H9 (cell line): ENCODE measurements around the gene WNT3A. TPM values are rescaled to one million over a fixed set of nuclear protein-coding genes. Genes with fewer than 3 reads are reported as not detected.

ENCODE experiments used
- DNase-seq: peaks from one replicate; pipeline ENCODE4 v3.0.0-alpha.2; 2017
- H2AFZ ChIP-seq: one replicate; pipeline ENCODE4 v1.6.1; 2013; ENCODE audit warnings: mild to moderate bottlenecking, low read length, control low read depth, moderate library complexity
- H2AK5ac ChIP-seq: 2 replicates; pipeline ENCODE4 v1.6.1; 2013; ENCODE audit warnings: low read length, control low read depth, mixed read lengths; ENCODE audit not compliant: insufficient read length
- H2BK120ac ChIP-seq: one replicate; pipeline ENCODE4 v1.6.1; 2013; ENCODE audit warnings: low read depth, mild to moderate bottlenecking, low read length, control low read depth, inconsistent platforms; ENCODE audit not compliant: poor library complexity, severe bottlenecking
- H2BK12ac ChIP-seq: 2 replicates; pipeline ENCODE4 v1.6.1; 2013; ENCODE audit warnings: low read length, control low read depth, mixed read lengths, low read depth; ENCODE audit not compliant: insufficient read length
- H2BK15ac ChIP-seq: 2 replicates; pipeline ENCODE4 v1.6.1; 2013; ENCODE audit warnings: low read depth, low read length, control low read depth
- H2BK20ac ChIP-seq: one replicate; pipeline ENCODE4 v1.6.1; 2013; ENCODE audit warnings: low read depth, mild to moderate bottlenecking, low read length, control low read depth, inconsistent platforms; ENCODE audit not compliant: poor library complexity, severe bottlenecking
- H2BK5ac ChIP-seq: 2 replicates; pipeline ENCODE4 v1.6.1; 2013; ENCODE audit warnings: low read length, control low read depth, mixed read lengths; ENCODE audit not compliant: insufficient read length
- H3K14ac ChIP-seq: 2 replicates; pipeline ENCODE4 v1.6.1; 2013; ENCODE audit warnings: low read length, control low read depth; ENCODE audit not compliant: insufficient read depth
- H3K18ac ChIP-seq: 2 replicates; pipeline ENCODE4 v1.6.1; 2013; ENCODE audit warnings: low read depth, mild to moderate bottlenecking, mixed read lengths, low read length, control low read depth; ENCODE audit not compliant: insufficient read length
- H3K23ac ChIP-seq: 2 replicates; pipeline ENCODE4 v1.6.1; 2013; ENCODE audit warnings: low read length, control low read depth, mixed read lengths, low read depth; ENCODE audit not compliant: insufficient read length
- H3K23me2 ChIP-seq: 2 replicates; pipeline ENCODE4 v1.6.1; 2013; ENCODE audit warnings: low read depth, mild to moderate bottlenecking, mixed read lengths, low read length, control low read depth; ENCODE audit not compliant: insufficient read length, poor library complexity, severe bottlenecking
- H3K27ac ChIP-seq: 2 replicates; pipeline ENCODE4 v1.5.1; 2013; ENCODE audit warnings: low read length, control low read depth, mixed read lengths, low read depth; ENCODE audit not compliant: insufficient read length
- H3K27me3 ChIP-seq: 2 replicates; pipeline ENCODE4 v1.6.1; 2013; ENCODE audit warnings: low read length, control low read depth, inconsistent platforms; ENCODE audit not compliant: insufficient read depth
- H3K4ac ChIP-seq: 2 replicates; pipeline ENCODE4 v1.6.1; 2013; ENCODE audit warnings: low read depth, mild to moderate bottlenecking, control low read depth, inconsistent platforms, low read length, moderate library complexity
- H3K4me1 ChIP-seq: 2 replicates; pipeline ENCODE4 v1.6.1; 2013; ENCODE audit warnings: low read length, control low read depth, inconsistent platforms; ENCODE audit not compliant: insufficient read depth
- H3K4me2 ChIP-seq: 2 replicates; pipeline ENCODE4 v1.6.1; 2013; ENCODE audit warnings: low read length, control low read depth, mixed read lengths; ENCODE audit not compliant: insufficient read length, insufficient read depth
- H3K56ac ChIP-seq: 2 replicates; pipeline ENCODE4 v1.6.1; 2013; ENCODE audit warnings: low read depth, mild to moderate bottlenecking, mixed read lengths, low read length, control low read depth; ENCODE audit not compliant: insufficient read length
- H3K79me1 ChIP-seq: 2 replicates; pipeline ENCODE4 v1.6.1; 2013; ENCODE audit warnings: low read depth, mild to moderate bottlenecking, moderate library complexity, low read length, control low read depth, inconsistent platforms; ENCODE audit not compliant: insufficient read depth, poor library complexity, severe bottlenecking
- H3K79me2 ChIP-seq: 2 replicates; pipeline ENCODE4 v1.6.1; 2013; ENCODE audit warnings: low read length, control low read depth, inconsistent platforms; ENCODE audit not compliant: insufficient read depth
- H3K9ac ChIP-seq: 2 replicates; pipeline ENCODE4 v1.6.1; 2013; ENCODE audit warnings: low read length, control low read depth, mixed read lengths; ENCODE audit not compliant: insufficient read length; ENCODE audit errors: extremely low read depth
- H3K9me3 ChIP-seq: one replicate; pipeline ENCODE4 v1.6.1; 2013; ENCODE audit warnings: low read depth, low read length, inconsistent platforms; ENCODE audit not compliant: control insufficient read depth
- H3T11ph ChIP-seq: one replicate; pipeline ENCODE4 v1.6.1; 2013; ENCODE audit warnings: mild to moderate bottlenecking, low read length, control low read depth, inconsistent platforms
- H4K20me1 ChIP-seq: one replicate; pipeline ENCODE4 v1.6.1; 2013; ENCODE audit not compliant: control insufficient read depth, insufficient read length, insufficient read depth
- H4K5ac ChIP-seq: 2 replicates; pipeline ENCODE4 v1.6.1; 2013; ENCODE audit warnings: low read depth, mild to moderate bottlenecking, mixed read lengths, low read length, control low read depth; ENCODE audit not compliant: insufficient read length
- H4K8ac ChIP-seq: replicated peaks from 2 replicates; pipeline ENCODE4 v1.6.1; 2013; ENCODE audit warnings: low read length, control low read depth, mixed read lengths, low read depth; ENCODE audit not compliant: insufficient read length
- H4K91ac ChIP-seq: 2 replicates; pipeline ENCODE4 v1.6.1; 2013; ENCODE audit warnings: low read depth, mild to moderate bottlenecking, moderate library complexity, mixed read lengths, low read length, control low read depth; ENCODE audit not compliant: insufficient read length
- H3K27ac Mint-ChIP-seq, 3 experiments: 2 replicates in 2 of 3; 3 replicates in 1 of 3; pipeline ENCODE4 v1.8.0; 2020 to 2021; ENCODE audit warnings: mixed read lengths in 3 of 3, mild to moderate bottlenecking in 1 of 3, moderate library complexity in 1 of 3
- H3K27me3 Mint-ChIP-seq: 2 replicates; pipeline ENCODE4 v1.8.0; 2021; ENCODE audit warnings: low read depth, mild to moderate bottlenecking, moderate library complexity, mixed read lengths
- H3K36me3 Mint-ChIP-seq, 3 experiments: 2 replicates in 2 of 3; 3 replicates in 1 of 3; pipeline ENCODE4 v1.8.0; 2020 to 2021; ENCODE audit warnings: low read depth in 3 of 3, mixed read lengths in 3 of 3; ENCODE audit not compliant: insufficient read depth in 1 of 3
- H3K4me1 Mint-ChIP-seq, 2 experiments: 2 replicates each; pipeline ENCODE4 v1.8.0; 2020; ENCODE audit warnings: mixed read lengths in 2 of 2
- H3K4me3 Mint-ChIP-seq, 2 experiments: 2 replicates in 1 of 2; 3 replicates in 1 of 2; pipeline ENCODE4 v1.8.0; 2020 to 2021; ENCODE audit warnings: mild to moderate bottlenecking in 2 of 2, mixed read lengths in 2 of 2, moderate library complexity in 1 of 2
- H3K9me3 Mint-ChIP-seq, 2 experiments: 2 replicates in 1 of 2; 3 replicates in 1 of 2; pipeline ENCODE4 v1.8.0; 2020; ENCODE audit warnings: mild to moderate bottlenecking in 2 of 2, mixed read lengths in 2 of 2, moderate library complexity in 1 of 2
- CTCF ChIP-seq: fragments of 200-600 bp; sonication (generic); conservative IDR thresholded peaks from 3 replicates; pipeline ENCODE4 v1.8.0; 2021; ENCODE audit warnings: antibody characterized with exemption, mild to moderate bottlenecking
- WGBS: extraction: QIAGEN DNeasy Blood & Tissue Kit; methylation state at CpG from one replicate; pipeline ENCODE4 v1.1.7; 2013; ENCODE audit warnings: missing lambda C conversion rate, low lambda C conversion rate, mixed read lengths; ENCODE audit not compliant: insufficient read length; ENCODE audit errors: extremely low coverage; 5-methylcytosine and 5-hydroxymethylcytosine counted together
- total RNA-seq: library from RNA; stranded (reverse); gene quantifications from 2 replicates; pipeline ENCODE4 v1.2.1, GENCODE V29; 2021

Gene WNT3A
- total RNA-seq, 1 experiment from 2014 or later: 0.17 TPM

GRCh38 chr1:228045405-228045804, 38.6 kb downstream of the WNT3A start:
- Histone ChIP-seq H3K18ac (no peak overlapping the region), H3T11ph (no peak overlapping the region), H3K9me3 (no peaks in the 10 kb centered on the region), H2AK5ac (no peak overlapping the region), H4K91ac (no peak overlapping the region), H3K27ac (no peak overlapping the region), H3K79me2 (no peaks in the 10 kb centered on the region), H3K56ac (no peak overlapping the region), H3K4me2 (no peak overlapping the region), H2BK15ac (no peak overlapping the region), H3K9ac (no peak overlapping the region), H3K4me1 (no peaks in the 10 kb centered on the region; the same call in 1 of the 2 replicates), H4K20me1 (no peaks in the 10 kb centered on the region), H4K8ac (no peak overlapping the region), H4K5ac (no peak overlapping the region), H3K14ac (no peak overlapping the region), H2BK5ac (no peak overlapping the region), H2BK120ac (no peak overlapping the region), H3K23me2 (peaks cover 3% of the 10 kb centered on the region), H3K23ac (no peak overlapping the region), H3K79me1 (no peaks in the 10 kb centered on the region), H2BK12ac (no peak overlapping the region), H3K4ac (no peak overlapping the region), H2BK20ac (no peak overlapping the region), H3K27me3 (peaks cover 15% of the 10 kb centered on the region; the same call in 1 of the 2 replicates), H2AFZ (no peak overlapping the region)
- Mint-ChIP-seq H3K4me1 (peaks cover 0 to 9% of the 10 kb centered on the region in 2 experiments; a peak in 2 of 4 replicates), H3K36me3 (no peaks in the 10 kb centered on the region; a peak in 1 of 7 replicates), H3K27me3 (peaks cover 46% of the 10 kb centered on the region), H3K27ac (no peak overlapping the region; a peak in 1 of 7 replicates), H3K9me3 (peaks cover 0 to 4% of the 10 kb centered on the region in 2 experiments; a peak in 2 of 5 replicates), H3K4me3 (no peak overlapping the region)
- no CpG with 5 or more reads among the region's 7 CpGs for WGBS
- no peak for TF ChIP-seq CTCF
- no peak for DNase-seq
